DMS114 treated with DMSO at 0.1 percent for 48 hours (cell line): Measurements from ENCODE around the gene RNF130.
"Not testable (repeated sequence)": the region's sequence is repeated elsewhere in the genome, so short reads cannot be mapped to it uniquely, and the experiment has no call there.

Experiments
- DNase-seq: peaks from one replicate; lab custom pipeline; 2025; ENCODE audit not compliant: unreplicated experiment; lab: John Stamatoyannopoulos, UW

The RNF130 gene

GRCh38 chr5:180103487-180104167 is 32.1 kb upstream of the RNF130 start:
- no peak for DNase-seq

GRCh38 chr5:180102636-180103035 is 31.1 kb upstream of the RNF130 start:
- DNase-seq = no peak

DNA sequence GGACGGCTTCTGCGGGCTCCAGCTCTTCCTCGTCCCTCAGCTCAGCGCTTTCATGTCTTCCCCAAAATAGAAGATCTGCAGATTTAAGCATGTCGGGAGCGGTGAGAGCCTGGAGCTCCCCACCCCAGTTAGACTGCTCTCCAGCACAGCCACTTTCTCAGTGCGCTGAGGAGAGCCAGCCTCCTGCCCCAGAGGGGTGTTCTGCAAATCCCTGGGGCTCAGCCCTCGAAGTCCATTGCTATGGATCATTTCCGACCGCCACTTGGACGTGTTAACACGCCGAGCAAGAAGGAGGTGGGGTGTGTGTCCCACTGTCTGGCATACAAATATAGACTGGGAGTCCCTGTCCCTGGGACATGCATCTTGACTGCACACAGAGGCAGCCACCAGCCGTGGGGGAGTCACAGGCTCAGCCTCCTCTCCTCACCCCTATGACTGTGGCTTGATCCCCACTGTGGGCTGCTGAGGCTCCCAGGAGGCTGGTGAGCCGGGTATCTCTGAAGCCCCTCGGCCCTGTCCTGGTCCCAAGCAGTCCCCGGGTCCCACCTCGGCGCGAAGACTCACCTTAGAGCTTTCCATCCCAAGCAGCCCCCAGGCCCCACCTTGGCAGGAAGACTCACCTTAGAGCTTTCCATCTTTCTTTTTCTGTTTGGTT is 30.0 kb upstream of the RNF130 start:
- no peak for DNase-seq

DNA sequence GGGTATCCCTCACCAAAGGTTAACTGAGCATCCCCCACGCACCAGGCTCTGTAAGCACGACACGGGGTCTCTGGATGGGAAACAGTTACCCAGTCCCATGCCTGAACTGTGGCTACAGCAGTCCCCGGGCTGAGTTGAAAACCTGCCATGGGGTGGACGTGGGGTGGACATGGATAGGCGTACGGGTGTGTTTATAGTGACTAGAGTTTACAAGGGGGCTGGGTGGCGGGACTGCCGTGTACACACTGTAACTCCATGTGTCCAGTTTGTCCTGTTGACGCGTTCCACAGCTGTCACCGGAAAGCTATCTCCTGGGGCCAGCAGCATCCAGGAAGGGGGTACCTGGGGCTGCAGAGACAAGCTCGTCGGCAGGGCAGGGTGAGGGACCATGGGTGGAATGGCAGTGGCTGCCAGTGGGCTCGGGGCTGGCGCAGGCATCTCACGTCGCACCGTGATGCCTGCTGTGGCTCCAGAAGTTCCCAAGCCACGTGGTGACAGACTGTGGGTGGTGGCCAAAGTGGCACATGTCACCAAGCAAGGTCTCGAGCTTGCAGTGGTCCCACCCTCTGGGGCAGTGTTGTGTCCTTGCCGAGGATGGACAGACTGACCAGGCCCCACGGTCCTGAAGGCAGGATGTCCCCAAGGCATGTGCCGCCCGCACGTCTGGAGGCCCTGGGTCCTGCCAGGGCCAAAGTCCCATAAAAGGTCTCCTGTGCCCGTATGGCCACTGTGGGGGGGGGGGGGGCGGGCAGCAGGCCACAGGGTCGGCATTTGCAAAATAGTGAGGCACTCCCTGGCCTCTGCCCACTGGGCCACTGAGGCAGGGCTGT is 29.3 kb upstream of the RNF130 start:
- no peak for DNase-seq

GRCh38 chr5:180099733-180100611 is 28.4 kb upstream of the RNF130 start:
- DNase-seq = no peak

DNA sequence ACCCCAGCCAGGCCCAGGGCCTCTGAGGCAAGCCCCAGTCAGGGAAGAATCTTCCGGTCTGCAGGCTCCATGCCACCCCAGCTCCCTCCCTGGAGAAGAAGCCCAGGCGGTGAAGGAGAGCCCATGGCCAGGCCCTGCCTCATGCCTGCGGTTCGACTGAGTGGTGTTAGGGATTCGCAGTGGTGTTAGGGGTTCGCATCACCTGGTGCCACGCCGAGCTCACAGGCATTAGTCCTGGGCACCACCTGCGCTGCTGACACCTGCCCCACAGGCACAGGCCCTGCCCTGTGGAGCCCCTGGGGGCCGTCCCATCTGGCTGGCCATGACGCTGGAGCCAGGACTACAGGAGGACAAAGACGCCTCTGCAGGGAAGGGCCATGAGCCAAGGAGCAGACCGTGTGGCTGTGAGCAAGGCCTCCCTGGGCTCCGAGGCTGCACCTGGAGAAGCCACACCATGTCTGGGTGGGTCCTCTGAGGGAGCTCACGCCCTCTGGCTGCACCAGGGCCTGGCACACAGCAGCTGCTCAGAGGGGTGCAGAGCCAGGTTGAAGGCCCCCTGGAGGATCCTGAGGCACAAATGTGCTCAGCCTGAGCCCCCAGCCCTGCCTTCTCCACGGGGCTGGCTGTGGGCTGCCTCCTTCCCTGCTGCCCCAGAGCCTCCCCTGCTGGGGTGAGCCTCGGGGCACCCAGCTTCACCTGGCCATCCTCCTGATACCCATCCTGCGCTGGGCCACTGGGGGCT is 27.6 kb upstream of the RNF130 start:
- DNase-seq = no peak

DNA sequence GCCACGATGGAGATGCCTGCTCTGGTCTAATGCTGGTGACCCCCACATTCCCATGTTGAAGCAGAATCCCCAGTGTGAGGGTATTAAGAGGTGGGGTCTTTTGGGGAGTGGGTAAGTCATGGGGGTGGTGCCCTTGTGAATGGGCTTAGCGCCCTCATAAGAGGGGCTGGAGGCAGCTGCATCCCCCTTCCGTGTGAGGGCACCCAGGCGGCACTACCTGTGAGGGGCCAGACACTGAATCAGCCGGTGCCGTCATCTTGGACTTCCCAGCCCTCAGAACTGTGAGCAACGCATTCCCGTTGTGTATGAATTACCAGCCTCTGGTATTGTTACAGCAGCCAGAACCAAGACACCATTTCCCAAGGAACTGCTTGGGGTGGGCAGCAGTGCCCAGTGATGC is 27.0 kb upstream of the RNF130 start:
- DNase-seq = no peak

- DNase-seq = no peak
Observed at GRCh38 chr5:180097926-180098325, 26.4 kb upstream of the RNF130 start.

GRCh38 chr5:180097163-180097894 is 25.8 kb upstream of the RNF130 start:
- no peak for DNase-seq

DNA sequence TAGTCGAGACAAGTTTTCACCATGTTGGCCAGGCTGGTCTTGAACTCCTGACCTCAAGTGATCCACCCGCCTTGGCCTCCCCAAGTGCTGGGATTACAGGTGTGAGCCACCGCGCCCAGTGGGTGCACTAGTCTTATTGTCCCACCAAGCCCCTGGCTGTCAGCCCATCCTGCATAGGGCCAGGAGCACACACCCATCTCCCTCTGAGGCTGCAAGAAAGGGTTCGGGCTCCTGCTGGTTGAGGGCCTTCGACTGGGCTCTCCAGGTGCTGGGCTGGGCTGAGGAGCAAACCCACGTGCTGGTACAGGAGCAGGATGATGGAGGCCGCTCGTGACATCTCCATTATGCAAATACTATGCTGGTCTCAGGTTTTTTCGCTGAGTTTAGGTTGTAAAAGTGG is 25.1 kb upstream of the RNF130 start:
- DNase-seq = no peak

DNA sequence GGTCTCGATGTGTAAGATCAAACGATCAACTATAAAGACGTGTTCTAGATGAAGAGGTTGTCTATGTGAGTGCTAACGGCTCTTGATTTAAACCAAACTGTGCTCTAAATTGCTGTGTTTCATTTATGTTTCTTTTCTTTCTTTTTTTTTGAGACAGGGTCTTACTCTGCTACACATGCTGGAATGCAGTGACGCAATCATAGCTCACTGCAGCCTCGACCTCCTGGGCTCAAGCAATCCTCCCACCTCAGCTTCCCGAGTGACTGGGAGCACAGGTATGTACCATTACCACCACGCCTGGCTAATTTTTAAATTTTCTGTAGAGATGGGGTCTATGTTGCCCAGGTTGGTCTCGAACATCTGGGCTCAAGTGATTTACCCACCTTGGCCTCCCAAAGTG is 24.0 kb upstream of the RNF130 start:
- DNase-seq = no peak

GRCh38 chr5:180093651-180094382 is 22.3 kb upstream of the RNF130 start:
- no peak for DNase-seq

GRCh38 chr5:180093241-180093640 is 21.7 kb upstream of the RNF130 start:
- no peak for DNase-seq

- DNase-seq = peak; percentile 36
Observed at GRCh38 chr5:180090769-180091546, 19.4 kb upstream of the RNF130 start.

DNA sequence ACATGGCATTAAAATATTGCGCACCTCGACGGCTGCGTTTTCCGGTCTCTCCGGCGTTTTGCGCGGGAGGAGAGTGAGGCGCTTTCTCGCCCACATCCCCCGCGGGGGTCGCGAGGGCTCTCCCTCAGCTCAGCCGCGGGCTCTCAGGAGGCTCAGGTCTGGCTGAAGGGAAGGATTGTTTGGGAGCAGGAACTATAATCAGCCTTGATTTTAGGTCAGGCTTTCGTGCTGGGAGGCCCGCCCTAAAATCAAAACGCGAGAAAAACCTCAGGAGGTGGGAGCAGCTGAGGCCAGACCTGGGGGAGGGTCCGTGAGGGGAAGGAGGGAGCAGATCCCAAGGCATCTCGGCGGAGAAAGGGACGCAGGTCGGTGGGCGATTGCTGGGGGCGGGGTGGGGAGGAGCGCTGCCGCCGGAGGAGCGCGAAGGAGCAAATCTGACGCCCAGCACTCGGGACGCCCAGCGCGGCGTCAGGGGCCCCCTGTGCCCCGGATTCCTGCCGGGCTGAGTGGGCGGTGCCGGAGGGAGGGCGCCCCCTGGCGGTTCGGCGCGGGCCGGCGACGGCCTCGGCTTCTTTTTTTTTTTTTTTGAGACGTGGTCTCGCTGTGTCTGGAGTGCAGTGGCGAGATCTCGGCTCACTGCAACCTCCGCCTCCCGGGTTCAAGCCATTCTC is 18.7 kb upstream of the RNF130 start:
- DNase-seq = peak; percentile 77

DNA sequence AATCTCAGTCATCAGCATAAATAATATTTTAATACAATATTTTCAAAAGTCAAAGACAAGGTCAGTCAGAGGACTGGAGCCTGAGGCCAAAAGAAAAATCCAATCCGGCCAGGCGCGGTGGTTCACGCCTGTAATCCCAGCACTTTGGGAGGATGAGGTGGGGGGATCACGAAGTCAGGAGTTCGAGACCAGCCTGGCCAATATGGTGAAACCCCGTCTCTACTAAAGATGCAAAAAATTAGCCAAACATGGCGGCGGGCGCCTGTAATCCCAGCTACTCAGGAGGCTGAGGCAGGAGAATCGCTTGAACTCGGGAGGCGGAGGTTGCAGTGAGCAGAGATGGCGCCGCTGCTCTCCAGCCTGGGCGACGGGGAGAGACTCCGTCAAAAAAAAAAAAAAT is 18.1 kb upstream of the RNF130 start:
- DNase-seq = not testable (repeated sequence)

DNA sequence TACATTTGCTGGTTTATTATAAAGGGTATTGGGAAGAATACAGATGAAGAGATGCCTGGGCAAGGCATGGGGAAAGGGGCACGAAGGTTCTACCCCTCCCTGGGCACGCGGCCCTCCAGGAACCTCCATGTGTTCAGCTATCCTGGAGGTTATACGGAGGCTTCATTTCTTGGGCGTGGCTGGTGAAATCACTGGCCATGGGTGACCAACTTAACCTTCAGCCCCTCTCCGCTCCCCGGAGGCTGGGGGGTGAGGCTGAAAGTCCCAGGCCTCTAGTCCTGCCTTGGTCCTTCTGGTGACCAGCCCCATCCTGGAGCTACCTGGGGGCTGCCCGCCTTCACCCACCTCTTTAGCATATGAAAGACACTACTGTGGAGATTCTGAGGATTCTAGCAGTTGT is 17.0 kb upstream of the RNF130 start:
- DNase-seq = no peak
